Activated CD4-positive, alpha-beta memory T cell treated with anti-CD3 and anti-CD28 coated beads, Interleukin-2, amount 10 ng/mL, durations not matched to agents 7 days and 5 days (primary cell): ENCODE measurements around the gene ATXN10. TPM values are rescaled to one million over a fixed set of nuclear protein-coding genes. Genes with fewer than 3 reads are reported as not detected.

Experiments used
- CTCF ChIA-PET: fragments of 350-600 bp; sonication (Branson Sonifier 250); formaldehyde crosslinking; loops from one replicate; lab custom pipeline; 2021; ENCODE audit warnings: antibody characterized with exemption, inconsistent platforms; lab: Charles Lee
- POLR2A ChIA-PET: fragments of 350-600 bp; sonication (Branson Sonifier 250); formaldehyde crosslinking; loops from one replicate; lab custom pipeline; 2021; ENCODE audit warnings: antibody characterized with exemption; lab: Charles Lee
- DNase-seq: peaks from one replicate; pipeline ENCODE4 v3.0.0-alpha.2; 2020
- H3K27ac Mint-ChIP-seq: one replicate; pipeline ENCODE4 v1.8.0; 2021; ENCODE audit warnings: mild to moderate bottlenecking, mixed read lengths
- H3K27me3 Mint-ChIP-seq: one replicate; pipeline ENCODE4 v1.8.0; 2021; ENCODE audit warnings: mixed read lengths
- H3K36me3 Mint-ChIP-seq: one replicate; pipeline ENCODE4 v1.8.0; 2021; ENCODE audit warnings: low read depth, mixed read lengths
- H3K4me1 Mint-ChIP-seq: one replicate; pipeline ENCODE4 v1.8.0; 2021; ENCODE audit warnings: mixed read lengths
- H3K4me3 Mint-ChIP-seq: one replicate; pipeline ENCODE4 v1.8.0; 2021; ENCODE audit warnings: mild to moderate bottlenecking, mixed read lengths
- H3K9me3 Mint-ChIP-seq: one replicate; pipeline ENCODE4 v1.8.0; 2021; ENCODE audit warnings: mixed read lengths
- total RNA-seq, 2 experiments: library from RNA; stranded (reverse); gene quantifications; one replicate each; pipeline ENCODE4 v1.2.3, GENCODE V29; 2021

ATXN10 gene
- total RNA-seq, 2 experiments from 2014 or later: 84.5 to 92.6 TPM

DNA sequence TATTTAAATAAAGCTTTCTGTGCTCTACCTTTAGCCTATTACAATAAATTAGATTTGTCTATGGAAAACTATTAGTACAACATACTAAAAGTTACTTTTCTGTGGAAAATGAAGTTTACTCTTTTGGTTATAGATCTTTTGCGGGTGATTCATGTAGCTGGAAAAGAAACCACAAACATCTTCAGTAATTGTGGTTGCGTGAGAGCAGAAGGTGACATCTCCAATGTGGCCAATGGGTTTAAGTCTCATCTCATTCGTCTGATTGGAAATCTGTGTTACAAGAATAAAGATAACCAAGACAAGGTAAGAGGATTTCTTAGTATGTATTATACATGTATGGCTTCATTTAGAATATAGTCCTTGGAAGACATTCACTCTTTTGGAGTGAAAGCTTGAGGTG is 68.6 kb downstream of the ATXN10 start:
- no peak for DNase-seq
- Mint-ChIP-seq H3K36me3 (peaks cover 51% of the 10 kb centered on the region), H3K4me3 (no peak overlapping the region), H3K9me3 (no peaks in the 10 kb centered on the region), H3K27me3 (no peaks in the 10 kb centered on the region), H3K27ac (no peak overlapping the region), H3K4me1 (peaks cover 6% of the 10 kb centered on the region)
- ChIA-PET CTCF (interaction anchor here (1.0 kb wide), 1 partner anchor 95 kb away, joined by 4 read pairs; no protein-coding TSS in a partner anchor), POLR2A (no interaction called here)

DNA sequence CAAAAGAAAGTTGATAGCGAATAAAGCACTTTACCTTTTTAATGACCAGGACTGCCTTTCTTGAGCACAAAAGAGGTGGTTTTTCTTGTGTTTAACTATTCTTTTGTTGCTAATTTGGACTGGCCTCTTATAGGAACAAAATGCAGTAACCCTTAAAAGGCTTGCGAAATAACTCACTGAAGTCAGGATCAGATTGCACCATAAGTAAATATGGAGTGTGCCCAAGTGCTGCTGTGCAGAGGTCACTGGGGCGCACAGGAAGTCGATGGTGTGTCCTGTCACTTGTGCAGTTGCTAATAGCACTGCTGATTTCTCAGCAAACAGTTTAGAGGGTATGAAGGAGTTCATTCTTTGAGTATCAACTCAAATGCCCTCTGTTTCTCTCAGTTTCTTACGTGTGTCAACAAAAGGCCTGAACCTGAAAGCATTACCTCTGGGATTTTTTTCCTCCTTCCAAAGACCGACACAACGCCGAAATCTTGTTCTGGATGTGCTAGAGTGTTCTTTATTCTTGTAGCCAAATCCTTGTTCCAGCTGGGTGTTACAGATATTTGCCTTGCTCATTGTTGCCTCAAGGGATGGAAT is 71.3 kb downstream of the ATXN10 start:
- ChIA-PET POLR2A (no interaction called here), CTCF (no interaction called here)
- Mint-ChIP-seq H3K9me3 (no peaks in the 10 kb centered on the region), H3K4me1 (peaks cover 6% of the 10 kb centered on the region), H3K36me3 (peaks cover 44% of the 10 kb centered on the region), H3K27me3 (no peaks in the 10 kb centered on the region), H3K27ac (no peak overlapping the region), H3K4me3 (no peak overlapping the region)
- DNase-seq: no peak

DNA sequence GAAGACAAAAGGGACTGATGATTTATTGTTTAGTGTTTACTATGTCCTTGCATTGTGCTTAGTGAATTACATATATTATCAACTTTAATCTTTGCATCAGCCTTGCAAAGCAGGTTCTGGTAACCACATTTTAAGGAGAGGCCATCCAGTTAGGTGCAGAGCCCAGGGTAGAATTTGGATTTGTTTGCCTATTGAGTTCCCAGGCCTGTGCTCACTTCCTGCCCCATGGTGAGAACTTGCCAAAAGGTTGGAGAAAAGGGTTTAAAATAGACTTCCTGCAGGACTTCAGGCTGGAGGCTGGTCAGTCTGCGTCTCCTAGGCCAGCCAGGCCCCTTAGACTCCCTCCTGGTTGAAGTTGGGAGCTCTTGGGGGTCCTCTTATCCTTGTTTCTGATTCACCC is 72.1 kb downstream of the ATXN10 start:
- POLR2A ChIA-PET: no interaction called here
- Mint-ChIP-seq H3K27me3 (no peaks in the 10 kb centered on the region), H3K27ac (no peak overlapping the region), H3K36me3 (peaks cover 40% of the 10 kb centered on the region), H3K4me1 (peaks cover 6% of the 10 kb centered on the region), H3K9me3 (no peaks in the 10 kb centered on the region), H3K4me3 (no peak overlapping the region)
- no peak for DNase-seq
- CTCF ChIA-PET: no interaction called here

DNA sequence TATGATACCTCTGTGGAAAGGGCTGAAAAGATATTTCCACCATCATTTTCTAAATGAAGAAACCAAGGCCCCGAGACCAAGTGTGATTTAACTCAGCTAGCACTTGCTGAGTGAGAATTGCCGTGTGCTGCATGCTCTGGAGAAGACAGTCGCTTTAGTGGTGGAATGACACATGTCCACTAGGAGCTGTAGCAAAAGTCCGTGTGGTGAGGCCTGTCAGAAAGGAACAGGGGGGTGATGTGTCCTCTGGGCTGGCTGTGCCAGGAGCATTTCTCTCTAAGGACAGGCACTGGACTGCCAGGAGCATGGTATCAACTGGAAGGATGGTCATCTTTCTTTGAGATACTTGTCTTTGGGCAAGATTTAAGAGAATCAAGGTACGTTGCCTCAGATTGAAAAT is 72.8 kb downstream of the ATXN10 start:
- ChIA-PET CTCF (no interaction called here), POLR2A (interaction anchor here (1.0 kb wide), 1 partner anchor 11 kb away, joined by 3 read pairs; no protein-coding TSS in a partner anchor)
- DNase-seq: no peak
- H3K9me3 Mint-ChIP-seq: no peaks in the 10 kb centered on the region
- H3K27me3 Mint-ChIP-seq: no peaks in the 10 kb centered on the region
- no peak overlapping the region for H3K4me3 Mint-ChIP-seq
- no peak overlapping the region for H3K27ac Mint-ChIP-seq
- H3K36me3 Mint-ChIP-seq: peaks cover 34% of the 10 kb centered on the region
- peaks cover 6% of the 10 kb centered on the region for H3K4me1 Mint-ChIP-seq

DNA sequence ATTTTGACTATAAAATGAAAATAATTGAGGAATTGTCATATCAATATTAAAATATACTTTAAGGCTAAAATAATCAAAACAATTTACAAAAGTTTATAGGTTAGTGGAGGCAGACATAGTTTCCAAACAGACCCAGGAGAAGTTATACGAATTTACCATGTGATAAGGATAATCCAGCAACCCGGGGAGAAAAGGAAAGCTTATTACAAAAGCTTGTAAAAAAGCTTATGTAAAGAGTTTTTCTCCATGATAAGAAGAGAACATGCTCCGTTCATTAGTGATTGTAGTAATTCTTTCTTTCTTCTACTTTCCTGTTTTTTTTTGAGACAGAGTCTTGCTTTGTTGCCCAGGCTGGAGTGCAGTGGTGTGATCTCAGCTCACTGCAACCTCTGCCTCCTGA is 79.0 kb downstream of the ATXN10 start:
- no peaks in the 10 kb centered on the region for H3K27me3 Mint-ChIP-seq
- H3K4me1 Mint-ChIP-seq: no peaks in the 10 kb centered on the region
- no peaks in the 10 kb centered on the region for H3K9me3 Mint-ChIP-seq
- no peak for DNase-seq
- no peak overlapping the region for H3K27ac Mint-ChIP-seq
- CTCF ChIA-PET: no interaction called here
- POLR2A ChIA-PET: no interaction called here
- H3K4me3 Mint-ChIP-seq: no peak overlapping the region
- H3K36me3 Mint-ChIP-seq: peaks cover 3% of the 10 kb centered on the region

DNA sequence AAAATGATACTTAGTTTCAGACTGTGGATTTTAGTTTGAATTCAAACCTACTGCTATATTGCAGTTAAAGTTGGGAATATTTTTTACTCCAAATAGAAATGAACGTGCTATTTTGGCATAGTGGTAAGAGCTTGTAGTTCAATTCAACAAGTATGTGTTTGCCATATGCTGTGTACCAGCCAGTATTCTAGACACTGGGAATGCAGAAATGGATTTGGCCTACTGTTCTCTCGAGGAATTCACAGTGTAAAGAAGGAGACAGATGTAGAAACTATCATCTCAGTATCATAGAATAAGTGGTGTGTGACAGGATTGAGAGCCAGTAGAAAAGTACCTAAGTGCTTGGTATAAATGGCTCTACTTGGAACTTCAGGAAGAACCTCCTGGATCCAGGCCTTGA is 80.4 kb downstream of the ATXN10 start:
- DNase-seq: no peak

DNA sequence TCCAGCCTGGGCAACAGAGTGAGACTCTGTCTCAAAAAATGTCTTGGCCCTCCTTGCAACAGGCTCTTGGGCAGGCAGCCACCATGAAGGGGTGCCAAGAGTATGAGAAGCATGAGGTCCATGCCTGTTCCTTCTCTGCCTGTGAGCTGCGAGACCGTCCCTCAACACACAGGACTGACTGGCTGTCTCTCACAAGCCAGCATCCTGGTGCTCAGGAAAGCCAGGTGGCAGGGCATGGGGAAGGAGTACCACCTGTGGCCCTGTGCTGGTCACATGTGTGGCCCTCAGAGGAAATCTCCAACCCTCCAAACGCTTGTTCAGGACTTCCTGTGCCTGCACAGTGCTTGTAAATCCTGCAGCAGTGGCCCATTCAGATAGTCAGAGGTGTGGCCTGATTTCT is 83.2 kb downstream of the ATXN10 start:
- CTCF ChIA-PET: no interaction called here
- no peak for DNase-seq
- Mint-ChIP-seq H3K4me3 (no peak overlapping the region), H3K27ac (no peak overlapping the region), H3K9me3 (no peaks in the 10 kb centered on the region), H3K36me3 (peaks cover 6% of the 10 kb centered on the region), H3K4me1 (no peaks in the 10 kb centered on the region), H3K27me3 (no peaks in the 10 kb centered on the region)
- POLR2A ChIA-PET: no interaction called here

More for the DNA sequence above, 80.4 kb downstream of the ATXN10 start:
- Mint-ChIP-seq H3K27ac (no peak overlapping the region), H3K36me3 (peaks cover 6% of the 10 kb centered on the region), H3K4me3 (no peak overlapping the region), H3K27me3 (no peaks in the 10 kb centered on the region), H3K9me3 (no peaks in the 10 kb centered on the region), H3K4me1 (no peaks in the 10 kb centered on the region)
- ChIA-PET POLR2A (no interaction called here), CTCF (no interaction called here)

DNA sequence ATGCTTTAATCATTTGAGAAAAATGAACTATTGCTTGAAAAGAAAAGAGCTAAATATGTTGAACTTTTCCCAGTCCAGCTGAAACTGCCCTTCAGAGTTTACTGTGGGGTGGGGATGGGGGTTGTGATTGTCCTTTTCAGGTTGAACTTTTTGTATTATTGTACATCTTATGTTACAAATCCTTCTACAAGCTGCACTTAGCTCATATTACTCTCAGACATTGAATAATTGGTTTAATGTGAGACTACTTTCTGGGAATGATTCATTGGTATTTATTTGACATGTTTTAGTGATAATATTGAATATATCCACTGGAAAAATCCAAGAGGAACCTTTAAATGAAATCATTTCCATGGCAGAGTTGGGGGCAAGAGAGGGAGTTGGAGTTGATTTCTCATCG is 84.9 kb downstream of the ATXN10 start:
- Mint-ChIP-seq H3K4me3 (no peak overlapping the region), H3K27ac (no peak overlapping the region), H3K36me3 (peaks cover 6% of the 10 kb centered on the region), H3K27me3 (no peaks in the 10 kb centered on the region), H3K4me1 (no peaks in the 10 kb centered on the region), H3K9me3 (no peaks in the 10 kb centered on the region)
- ChIA-PET POLR2A (no interaction called here), CTCF (interaction anchor here (1.1 kb wide), 1 partner anchor 107 kb away, joined by 3 read pairs; no protein-coding TSS in a partner anchor)
- no peak for DNase-seq

DNA sequence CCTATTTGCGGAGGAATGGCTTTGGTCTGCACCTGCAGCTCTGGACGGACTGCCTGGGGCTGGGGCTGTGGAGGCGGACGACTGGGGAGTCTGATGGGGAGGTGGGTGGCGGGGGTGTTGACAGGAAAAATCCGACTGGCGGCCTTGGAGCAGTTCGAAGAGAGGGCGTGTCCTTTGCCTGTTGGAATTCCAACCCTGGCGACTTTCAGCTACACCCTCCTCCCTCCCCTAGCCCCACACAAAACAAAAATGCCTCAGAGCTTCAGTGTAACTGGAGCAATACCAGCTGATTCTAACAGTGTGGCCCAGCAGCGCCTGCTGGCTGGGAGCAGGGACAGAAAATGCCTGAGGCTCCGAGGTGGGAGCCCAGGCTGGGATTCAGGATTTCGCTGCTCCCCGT is 85.4 kb downstream of the ATXN10 start:
- ChIA-PET POLR2A (no interaction called here), CTCF (interaction anchor here (1.1 kb wide), 1 partner anchor 106 kb away, joined by 3 read pairs; no protein-coding TSS in a partner anchor)
- H3K27ac Mint-ChIP-seq: no peak overlapping the region
- peaks cover 6% of the 10 kb centered on the region for H3K36me3 Mint-ChIP-seq
- no peaks in the 10 kb centered on the region for H3K27me3 Mint-ChIP-seq
- no peak for DNase-seq
- no peak overlapping the region for H3K4me3 Mint-ChIP-seq
- H3K4me1 Mint-ChIP-seq: no peaks in the 10 kb centered on the region
- no peaks in the 10 kb centered on the region for H3K9me3 Mint-ChIP-seq

DNA sequence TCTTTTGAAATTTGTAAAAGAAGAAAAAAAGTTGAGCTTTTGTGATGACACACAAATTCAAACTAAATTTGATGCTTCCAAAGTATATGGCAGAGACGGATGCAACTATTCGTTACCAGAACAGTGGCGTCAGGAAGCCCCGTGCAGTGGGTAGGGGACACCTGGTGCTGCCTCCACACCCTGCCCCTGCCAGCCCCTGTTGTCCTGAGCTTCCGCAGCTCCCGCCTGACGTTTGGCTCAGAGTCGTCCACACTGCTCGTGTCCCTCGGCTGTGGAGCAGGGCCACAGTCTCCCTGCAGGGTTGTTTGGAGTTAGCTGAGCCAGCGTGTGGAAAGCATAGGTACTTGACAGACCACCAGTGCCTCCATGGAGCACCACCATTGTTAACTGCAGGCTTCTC is 86.3 kb downstream of the ATXN10 start:
- Mint-ChIP-seq H3K9me3 (no peaks in the 10 kb centered on the region), H3K36me3 (peaks cover 6% of the 10 kb centered on the region), H3K4me1 (no peaks in the 10 kb centered on the region), H3K4me3 (no peak overlapping the region), H3K27ac (no peak overlapping the region), H3K27me3 (no peaks in the 10 kb centered on the region)
- DNase-seq: no peak
- ChIA-PET CTCF (no interaction called here), POLR2A (interaction anchor here (0.6 kb wide), 1 partner anchor 57 kb away, joined by 3 read pairs; no protein-coding TSS in a partner anchor)

DNA sequence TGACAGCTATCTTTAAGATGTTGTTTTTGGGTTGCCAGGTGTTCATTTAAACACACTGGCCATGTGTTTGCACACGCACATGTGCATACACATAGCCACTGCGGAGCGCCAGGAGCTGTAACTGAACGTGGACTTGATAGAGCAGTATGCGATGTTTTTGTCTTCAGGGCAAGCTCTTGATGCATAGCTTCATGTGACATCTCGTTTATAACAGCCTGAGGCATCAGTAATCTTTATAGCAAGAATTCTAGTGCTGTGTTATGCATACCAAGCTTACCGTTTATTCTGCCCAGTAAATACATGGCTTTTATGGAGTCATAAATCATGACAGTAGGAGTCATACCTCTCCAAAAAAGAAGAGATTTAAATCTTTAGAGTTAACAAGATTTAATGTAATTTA is 87.0 kb downstream of the ATXN10 start:
- peaks cover 6% of the 10 kb centered on the region for H3K36me3 Mint-ChIP-seq
- POLR2A ChIA-PET: interaction anchor here (0.6 kb wide), 1 partner anchor 58 kb away, joined by 3 read pairs; no protein-coding TSS in a partner anchor
- H3K4me1 Mint-ChIP-seq: no peaks in the 10 kb centered on the region

DNA sequence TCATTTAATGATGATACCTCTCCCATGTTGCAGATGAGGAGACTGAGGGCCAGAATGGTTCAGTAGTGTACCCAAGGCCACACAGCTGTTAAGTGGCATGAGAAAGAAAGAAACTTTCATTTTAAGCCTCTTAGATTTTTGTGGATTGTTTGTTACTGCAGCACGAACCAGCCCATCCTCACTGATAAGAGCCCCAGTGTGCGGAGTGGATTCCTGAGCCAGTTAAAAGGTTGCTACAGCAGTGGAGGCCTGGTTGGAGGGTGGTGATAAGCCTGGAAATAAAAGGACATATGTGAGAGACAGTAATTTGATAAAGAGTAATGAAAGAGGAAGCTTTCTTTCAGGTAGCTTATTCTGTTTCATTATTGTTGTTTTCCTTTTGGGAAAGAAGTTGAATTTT is 89.0 kb downstream of the ATXN10 start:
- Mint-ChIP-seq H3K4me1 (peaks cover 5% of the 10 kb centered on the region), H3K27ac (no peak overlapping the region), H3K4me3 (no peak overlapping the region), H3K27me3 (no peaks in the 10 kb centered on the region), H3K36me3 (peaks cover 6% of the 10 kb centered on the region), H3K9me3 (no peaks in the 10 kb centered on the region)
- POLR2A ChIA-PET: no interaction called here
- no peak for DNase-seq
- CTCF ChIA-PET: no interaction called here

More for the DNA sequence above, 87.0 kb downstream of the ATXN10 start:
- Mint-ChIP-seq H3K4me3 (no peak overlapping the region), H3K9me3 (no peaks in the 10 kb centered on the region), H3K27me3 (no peaks in the 10 kb centered on the region), H3K27ac (no peak overlapping the region)
- DNase-seq: no peak
- CTCF ChIA-PET: no interaction called here

DNA sequence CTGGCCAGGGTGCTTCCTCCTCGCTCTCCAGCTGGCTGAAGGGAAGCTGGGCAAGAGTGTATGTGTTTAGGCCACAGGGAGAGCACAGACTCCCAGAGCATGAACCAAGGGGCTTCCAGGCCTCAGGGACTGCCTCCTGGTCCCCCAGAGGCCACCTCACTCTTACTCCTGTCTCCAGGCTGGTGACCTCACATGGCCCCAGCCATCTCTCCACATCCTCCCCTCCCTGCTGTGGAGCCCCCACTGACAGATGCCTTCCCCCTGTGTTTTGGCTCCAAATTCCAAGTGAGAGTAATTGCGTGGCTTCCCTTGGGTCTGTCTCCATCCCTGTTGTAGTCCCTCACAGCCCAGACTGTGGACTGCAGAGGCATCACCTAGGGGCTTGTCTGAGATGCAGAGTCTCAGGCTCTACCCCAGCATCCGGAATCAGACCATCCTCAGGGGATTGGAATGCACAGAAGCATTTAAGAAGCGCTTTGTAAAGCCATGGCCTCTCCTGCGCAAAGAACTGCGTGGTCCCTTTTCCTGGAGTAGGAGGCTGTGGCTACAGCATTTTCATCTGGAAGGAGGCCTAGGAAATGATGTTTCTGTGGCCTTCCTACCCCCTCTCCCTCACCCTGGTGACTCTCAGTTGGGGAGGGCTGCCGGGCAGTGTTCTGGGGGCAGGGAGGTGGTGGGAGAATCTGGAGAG is 91.1 kb downstream of the ATXN10 start:
- POLR2A ChIA-PET: no interaction called here
- DNase-seq: no peak
- Mint-ChIP-seq H3K9me3 (no peaks in the 10 kb centered on the region), H3K27me3 (no peaks in the 10 kb centered on the region), H3K27ac (no peak overlapping the region), H3K4me1 (peaks cover 5% of the 10 kb centered on the region), H3K36me3 (peaks cover 3% of the 10 kb centered on the region), H3K4me3 (no peak overlapping the region)
- CTCF ChIA-PET: no interaction called here

DNA sequence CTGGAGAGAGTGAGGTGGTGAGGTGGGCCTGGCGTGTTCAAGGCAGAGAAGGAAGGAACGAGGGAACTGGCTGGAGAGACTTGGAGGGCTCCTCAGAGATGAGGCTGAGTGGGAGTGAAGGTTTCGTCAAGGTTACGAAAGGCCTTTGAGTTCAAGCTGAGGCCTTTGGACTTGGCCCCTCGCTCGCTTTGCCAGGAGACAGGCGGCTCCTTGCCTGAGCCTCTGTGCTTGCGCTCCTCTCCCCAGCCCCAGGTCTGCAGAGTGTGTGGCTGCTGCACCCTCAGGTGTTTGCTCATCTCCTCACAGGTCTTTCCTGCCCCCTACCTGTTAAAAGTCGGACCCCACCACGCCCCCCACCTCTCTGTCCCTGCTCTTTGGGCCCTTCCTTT is 91.6 kb downstream of the ATXN10 start:
- peaks cover 5% of the 10 kb centered on the region for H3K4me1 Mint-ChIP-seq
- H3K36me3 Mint-ChIP-seq: peaks cover 3% of the 10 kb centered on the region
- no peaks in the 10 kb centered on the region for H3K27me3 Mint-ChIP-seq
- ChIA-PET CTCF (no interaction called here), POLR2A (no interaction called here)
- H3K9me3 Mint-ChIP-seq: no peaks in the 10 kb centered on the region
- DNase-seq: no peak
- H3K4me3 Mint-ChIP-seq: no peak overlapping the region
- H3K27ac Mint-ChIP-seq: no peak overlapping the region
